GM19324 (cell line): ENCODE measurements around the gene LRRIQ1.

Source experiments
- ATAC-seq: cut with Tn5 transposase; IDR thresholded peaks from one replicate; pipeline ENCODE4 v1.9.1; 2021; ENCODE audit warnings: mild to moderate bottlenecking, moderate library complexity; ENCODE audit not compliant: unreplicated experiment, low FRiP score

LRRIQ1 gene

DNA sequence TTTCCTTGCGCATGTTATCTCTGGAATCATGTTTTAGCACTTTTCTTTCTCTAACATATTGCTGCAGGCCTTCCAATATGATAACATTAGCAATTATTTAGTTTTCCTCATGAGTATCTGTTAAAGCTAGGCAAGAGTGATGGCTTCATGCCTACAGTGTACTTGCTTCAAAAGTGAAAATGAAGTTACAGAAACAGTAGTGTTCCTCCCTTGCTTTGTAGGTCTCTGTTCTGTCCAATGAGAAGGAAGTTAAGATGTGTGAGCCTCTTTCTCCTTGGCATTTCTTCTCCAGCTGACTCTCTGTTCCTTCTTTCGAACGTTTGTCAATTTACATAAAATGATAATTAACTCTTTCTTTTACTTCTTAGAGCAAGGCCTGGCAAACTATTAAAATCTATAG, 22.2 kb downstream of the LRRIQ1 start:
- ATAC-seq, result peak; percentile 55

DNA sequence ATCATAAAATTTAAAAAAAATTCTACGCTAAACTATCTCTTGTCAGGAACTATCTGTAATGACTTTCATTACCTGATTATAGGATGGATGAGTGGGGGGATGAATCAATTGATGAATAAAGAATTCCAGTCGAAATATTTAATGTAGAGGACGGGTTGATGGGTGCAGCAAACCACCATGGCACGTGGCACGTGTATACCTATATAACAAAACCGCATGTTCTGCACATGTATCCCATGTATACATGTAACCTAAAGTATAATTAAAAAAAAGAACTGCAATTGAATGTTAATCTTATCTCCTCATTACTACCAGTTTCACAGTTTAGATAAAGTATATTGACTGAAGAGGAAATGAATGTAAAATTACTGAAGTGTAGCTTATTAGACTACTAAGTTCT, 23.4 kb downstream of the LRRIQ1 start:
- ATAC-seq, result no peak

DNA sequence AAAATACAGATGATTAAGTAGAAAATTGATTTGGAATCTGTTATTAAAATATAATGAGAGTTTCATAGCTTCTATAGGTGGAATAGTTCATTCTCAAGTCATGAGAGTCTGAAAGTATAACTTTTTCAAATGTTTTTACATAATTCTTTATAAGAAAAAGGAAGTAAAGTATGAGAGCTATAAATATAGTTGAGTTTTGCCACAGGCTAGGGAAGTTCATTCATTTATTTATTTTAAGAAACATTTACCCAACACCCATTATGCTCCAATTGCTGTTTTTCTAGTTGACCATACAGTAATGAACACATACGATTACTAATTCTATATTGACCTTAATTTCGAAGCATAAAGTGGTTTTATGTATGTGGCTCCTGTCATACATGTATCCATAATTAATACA, 24.8 kb downstream of the LRRIQ1 start:
- ATAC-seq, result no peak

DNA sequence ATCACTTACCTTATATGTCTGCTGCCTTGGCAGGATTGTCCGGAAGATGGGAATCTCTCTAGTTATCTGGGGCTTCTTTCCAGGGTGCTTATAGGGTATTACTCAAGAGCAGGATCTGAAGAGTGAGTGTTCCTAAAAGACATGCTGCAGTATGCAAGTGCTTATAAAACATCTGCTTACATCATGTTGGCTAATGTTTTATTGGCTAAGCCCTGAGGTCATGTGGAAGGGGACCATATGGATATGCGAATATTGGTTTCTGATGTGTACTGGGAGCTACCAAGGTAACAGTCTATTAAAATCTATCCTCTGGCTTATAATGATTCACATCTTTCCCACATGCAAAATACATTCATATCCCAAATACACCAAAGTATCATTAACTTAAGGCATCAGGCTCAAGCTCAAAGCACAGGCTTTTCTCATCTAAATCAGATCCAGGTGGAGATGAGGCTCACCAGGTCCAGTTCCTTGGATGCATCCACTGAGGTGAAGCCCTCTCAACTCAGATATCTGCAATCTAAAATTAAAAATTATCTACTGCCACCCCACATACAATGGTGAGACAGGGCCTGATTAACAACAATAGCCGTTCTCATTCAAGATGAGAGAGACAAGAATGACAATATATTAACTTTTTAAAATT, 29.8 kb downstream of the LRRIQ1 start:
- ATAC-seq, result no peak

DNA sequence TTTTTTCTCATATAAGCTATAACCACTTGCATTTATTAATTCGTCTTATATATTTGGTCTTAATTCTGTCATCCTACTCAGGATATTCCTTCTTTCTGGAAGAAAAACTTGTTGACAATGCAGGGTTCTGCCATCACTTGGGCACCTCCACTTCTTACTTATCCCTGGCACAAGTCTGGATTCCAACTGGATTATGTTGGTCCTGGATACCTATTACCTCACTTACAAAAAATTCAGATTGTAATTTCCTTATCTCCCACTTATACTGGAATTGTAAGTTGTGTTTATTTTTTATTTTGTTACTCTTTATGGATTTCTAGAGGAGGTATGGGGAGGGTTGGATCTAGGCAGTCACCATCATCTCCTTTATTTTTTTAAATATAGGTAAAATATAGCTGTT, 36.7 kb downstream of the LRRIQ1 start:
- ATAC-seq, result no peak

DNA sequence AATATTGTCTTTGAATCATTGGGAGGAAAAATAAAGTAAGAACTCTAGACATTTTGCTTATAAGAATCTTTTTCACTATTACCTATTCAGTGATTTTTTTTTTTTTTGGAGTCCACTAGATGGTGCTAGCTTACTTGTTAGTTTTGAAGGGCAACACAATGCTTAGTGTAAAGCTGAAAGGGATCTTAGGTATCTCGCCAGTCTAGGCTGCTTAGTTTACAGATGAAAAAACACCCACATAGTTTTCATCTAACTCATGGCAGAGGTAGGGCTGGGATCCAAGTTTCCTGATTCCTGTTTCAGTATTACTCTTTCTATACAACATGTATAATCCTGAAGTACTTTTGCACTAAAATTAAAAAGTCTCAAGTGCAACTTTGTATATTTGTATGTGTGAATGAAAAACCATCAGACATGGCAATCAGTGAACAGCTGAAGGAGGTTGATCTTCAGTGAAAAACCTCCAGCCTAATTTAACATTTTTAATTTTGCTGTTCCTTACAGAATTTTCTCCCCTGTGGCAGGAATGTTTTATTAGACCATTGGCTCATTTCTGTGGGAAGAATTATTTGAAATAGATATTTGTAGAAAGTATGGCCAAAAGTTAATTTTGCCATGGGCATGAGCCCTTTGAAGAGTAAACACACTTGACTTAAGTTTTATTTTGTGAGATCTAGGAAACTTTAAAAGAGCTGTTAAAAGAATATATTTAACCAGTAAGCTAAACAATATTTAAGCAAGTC, 40.7 kb downstream of the LRRIQ1 start:
- peak; percentile 46 for ATAC-seq

DNA sequence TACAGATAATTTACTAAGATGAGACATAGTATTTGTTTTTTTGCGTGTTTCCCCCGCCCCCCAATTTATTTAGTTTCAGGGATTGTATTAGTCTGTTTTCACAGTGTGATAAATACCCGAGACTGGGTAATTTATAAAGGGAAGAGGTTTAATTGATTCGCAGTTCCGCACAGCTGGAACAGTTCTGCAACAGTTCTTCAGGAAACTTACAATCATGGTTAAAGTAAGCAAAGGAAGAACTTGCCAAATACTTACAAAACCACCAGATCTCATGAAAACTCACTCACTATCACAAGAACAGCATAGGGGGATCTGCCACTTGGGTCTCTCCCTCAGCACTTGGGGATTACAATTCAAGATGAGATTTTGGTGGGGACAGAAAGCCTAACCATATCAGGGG, 48.9 kb downstream of the LRRIQ1 start:
- no peak for ATAC-seq

DNA sequence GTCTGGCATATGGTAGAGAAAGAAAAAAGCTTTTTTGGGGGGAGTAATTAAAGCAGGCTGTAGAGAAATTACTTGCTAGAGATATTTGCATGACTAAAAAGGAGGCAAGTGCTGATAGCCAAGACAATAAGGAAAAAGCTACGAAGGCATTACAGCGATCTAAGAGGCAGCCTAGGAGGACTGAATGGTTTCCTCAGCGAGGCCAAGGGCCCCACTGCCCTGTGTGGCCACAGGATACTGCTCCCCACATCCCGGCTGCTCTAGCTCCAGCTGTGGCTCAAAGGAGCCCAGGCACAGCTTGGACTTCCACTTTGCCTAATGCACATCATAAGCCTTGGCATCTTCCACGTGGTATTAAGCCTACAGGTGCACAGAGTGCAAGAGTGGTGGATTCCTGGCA, 53.6 kb downstream of the LRRIQ1 start:
- no peak for ATAC-seq

DNA sequence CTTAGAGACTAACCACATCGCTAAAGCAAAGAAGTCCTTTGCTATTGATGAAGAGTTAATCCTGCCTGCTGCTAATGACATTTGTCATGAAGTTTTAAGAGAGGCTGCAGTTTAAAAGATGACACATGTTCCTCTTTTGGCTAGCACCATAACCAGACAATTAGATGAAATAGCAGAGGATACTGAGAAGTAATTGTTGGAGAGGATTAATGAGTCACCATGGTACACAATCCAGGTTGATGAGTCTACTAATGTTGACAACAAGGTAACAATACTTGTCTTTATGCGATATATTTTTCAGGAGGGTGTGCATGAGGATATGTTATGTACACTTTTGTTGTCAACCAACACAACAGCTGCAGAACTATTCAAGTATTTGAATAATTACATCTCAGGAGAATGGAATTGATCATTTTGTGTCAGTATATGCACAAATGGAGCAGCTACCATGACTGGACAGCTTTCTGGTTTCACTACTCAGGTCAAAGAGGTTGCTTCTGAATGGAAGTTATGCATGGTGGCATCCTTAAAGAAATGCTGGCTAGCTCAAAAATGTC, 56.7 kb downstream of the LRRIQ1 start:
- ATAC-seq, result no peak

DNA sequence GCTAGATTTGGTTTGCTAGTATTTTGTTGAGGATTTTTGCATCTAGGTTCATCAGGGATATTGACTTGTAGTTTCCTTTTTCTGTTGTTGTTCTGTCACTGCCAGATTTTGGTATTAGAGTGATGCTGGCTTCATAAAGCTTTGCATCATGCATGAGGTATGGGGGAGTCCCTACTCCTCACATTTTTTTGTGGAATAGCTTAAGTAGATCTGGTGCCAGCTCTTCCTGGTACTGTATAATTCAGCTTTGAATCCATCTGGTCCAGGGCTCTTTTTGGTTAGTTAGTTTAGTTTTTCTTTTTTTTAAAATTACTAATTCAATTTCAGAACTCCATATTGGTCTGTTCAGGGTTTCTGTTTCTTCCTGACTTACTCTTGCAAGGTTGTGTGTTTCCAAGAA, 59.4 kb downstream of the LRRIQ1 start:
- ATAC-seq, result no peak

DNA sequence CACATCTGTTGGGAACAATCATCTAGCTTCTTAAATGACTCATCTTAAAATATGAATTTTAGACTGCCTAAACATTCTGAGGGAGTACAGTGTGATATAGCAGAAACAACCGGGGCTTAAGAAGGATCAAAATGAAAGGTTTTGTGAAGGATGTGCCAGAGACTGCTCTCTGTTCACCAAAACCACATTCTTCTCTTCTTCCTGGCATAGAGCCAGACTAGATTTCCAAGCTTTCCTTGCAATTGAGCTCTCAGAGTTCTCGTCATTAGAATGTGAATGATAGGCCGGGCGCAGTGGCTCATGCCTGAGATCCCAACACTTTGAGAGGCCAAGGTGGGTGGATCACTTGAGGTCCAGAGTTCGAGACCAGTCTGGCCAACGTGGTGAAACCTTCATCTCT, 94.5 kb downstream of the LRRIQ1 start:
- ATAC-seq, result no peak

DNA sequence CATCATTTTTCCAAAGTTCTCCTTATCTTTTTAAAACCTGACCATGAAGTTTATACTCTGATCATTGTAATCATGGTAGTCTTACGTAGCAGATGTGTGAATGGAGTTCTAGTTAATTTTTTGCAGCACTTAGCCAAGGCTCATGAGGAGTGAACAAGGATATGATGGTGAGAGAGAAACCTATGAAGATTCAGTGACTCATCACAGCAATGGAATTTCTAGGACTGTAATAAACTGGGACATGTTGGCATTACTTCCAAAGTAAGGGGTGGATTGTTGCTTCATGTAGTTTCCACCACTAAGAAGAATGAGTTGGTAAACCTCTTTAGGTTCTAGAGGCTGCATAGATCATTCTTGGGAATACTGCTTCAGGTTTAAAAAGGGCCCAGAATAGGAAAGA, 102.7 kb downstream of the LRRIQ1 start:
- ATAC-seq, result no peak

DNA sequence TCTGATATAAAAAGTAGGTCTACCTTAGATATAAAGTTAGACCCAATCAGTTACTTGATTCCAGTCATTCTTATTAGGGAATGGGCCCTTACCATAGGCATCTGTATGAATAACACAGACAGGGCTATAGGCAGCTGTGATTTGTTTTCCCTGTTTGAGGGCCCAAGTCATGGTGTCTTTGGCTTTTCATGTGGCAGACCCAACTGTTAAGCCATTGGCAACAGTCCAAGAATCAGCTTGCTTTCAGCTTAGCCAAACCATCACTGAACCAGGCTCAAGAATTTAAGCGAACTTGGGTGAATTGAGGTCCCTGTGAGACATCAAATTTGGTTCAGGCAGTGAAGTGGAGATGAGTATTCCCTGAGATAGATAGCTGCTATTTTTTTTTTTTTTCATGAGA, 111.2 kb downstream of the LRRIQ1 start:
- ATAC-seq, result no peak

DNA sequence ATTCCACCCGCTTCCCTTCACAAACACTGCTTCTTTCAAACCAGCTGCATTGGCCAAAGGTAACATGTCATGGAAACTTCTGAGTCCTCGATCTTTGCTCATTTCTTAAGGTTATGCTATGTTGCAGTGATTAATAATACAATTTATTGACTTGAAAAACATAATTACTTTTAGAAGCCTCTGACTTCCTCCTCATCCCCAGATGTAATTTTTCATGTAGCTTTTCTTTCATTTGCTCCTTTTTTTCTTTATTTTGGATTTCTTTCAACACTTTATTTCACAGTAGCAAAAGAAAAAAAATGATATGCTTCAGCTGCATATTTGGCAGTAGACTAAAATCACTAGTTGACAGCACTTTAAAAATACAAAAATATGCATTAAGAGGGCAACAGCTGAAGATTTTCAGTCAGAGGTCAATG, 116.2 kb downstream of the LRRIQ1 start:
- no peak for ATAC-seq

DNA sequence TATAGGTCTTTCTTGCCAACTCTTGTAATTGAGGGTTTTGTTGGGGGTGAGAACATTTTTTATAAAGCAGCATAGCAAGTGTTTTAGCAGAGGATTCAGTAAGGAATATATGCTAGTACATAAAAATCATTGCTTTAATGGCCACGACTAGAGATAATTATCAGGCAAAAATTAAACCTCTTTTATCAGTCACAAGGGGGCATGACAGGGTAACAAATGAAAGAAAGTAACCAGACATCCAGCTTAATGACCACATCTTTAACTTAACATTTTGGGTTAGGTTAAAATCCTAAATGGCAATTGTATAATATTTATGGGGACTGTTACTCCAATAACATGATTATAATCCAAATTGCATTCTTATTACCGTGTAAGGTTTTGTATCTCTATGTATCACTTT, 119.6 kb downstream of the LRRIQ1 start:
- ATAC-seq, result no peak

DNA sequence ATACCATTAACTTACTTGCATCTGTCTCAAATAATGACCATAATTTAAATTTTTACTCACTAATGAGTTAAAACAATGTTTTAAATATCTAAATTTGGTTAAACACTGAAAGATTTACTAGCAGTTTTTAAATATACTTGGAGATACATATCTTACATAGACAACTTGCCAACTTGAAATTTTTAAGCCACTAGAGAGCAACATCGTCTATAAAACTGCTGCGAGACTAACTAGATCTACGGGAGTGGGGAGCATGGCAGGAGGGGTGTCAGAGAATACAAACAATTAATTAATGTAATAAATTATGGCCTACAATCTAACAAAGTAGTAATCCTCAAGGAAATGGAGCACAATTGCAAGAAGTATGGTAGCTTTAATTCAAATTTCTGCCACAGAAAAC, 120.4 kb downstream of the LRRIQ1 start:
- no peak for ATAC-seq

DNA sequence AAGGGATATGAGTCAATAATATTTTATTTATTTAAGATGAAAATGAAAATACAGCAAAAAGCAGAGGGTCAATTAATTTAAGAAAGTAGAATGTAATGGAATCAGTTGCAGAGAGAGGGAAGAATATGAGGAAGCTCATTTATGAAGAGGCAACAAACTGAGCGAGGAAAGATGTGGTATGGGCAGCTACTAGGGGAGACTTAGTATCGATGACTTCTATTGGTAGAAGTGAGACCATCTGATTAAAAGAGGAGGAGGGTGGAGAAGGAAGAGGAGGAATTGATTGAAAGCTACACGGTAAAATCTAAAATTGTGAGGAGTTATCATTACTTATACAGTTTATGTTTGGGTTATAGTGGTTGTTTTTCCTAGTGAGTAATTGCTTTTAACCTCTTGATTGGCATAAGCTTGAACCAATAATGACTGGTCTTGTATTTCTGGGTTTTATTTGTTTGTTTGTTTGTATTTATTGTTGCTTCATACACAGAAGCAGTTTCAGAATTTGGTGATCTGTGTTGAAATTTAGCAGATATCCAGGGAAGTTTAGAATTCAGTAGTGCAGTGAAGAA, 121.0 kb downstream of the LRRIQ1 start:
- no peak for ATAC-seq

DNA sequence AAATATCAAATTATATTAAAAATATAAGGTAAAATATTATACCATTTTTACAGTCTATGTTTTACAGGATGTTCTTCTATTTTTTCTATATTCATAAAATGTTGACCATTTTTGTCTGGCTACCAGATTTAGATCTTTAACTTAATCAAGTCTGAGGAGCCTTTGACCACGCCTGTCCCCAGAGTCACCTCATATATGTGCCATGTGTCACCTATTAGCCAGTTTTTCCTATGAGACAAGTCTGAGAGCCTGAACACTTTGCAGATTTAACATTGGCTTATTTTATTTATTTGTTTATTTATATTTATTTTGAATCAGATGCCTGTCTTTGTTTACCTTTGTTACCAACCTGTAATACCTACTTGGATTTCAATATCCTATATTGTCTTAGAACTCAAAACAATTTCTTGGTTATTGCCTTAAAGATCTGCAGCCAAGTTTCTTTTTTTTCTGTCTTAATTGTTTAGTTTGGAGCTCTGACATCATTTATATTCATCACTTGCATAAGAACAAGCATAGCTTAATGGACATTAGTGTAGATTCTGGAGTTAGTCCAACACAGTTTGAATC, 127.7 kb downstream of the LRRIQ1 start:
- no peak for ATAC-seq

DNA sequence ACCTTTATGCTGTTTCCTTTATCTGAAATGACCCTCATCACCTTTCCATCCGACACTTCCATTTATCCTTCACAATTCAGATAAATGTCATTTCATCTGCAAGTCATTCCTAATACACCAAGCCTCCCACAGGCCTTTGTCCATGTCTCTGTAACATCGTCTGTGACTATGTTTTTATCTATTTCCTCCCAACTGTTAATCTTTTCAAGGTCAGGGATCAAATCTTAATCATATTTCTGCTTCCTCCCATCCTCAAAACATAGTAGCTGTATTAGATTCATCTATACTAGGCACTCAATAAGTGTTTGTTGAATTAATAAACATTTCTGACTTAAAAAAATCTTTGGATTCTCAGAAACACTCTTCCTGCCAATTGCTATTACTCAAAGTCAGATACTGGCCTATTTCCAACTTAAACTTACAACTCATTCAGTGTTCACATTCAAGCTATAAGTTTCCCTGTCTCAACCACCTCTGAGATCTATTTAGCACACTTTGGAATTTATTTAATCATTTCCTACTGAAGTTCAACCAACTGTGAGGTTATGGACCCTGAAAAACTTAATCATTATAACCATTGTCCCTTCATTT, 143.6 kb downstream of the LRRIQ1 start:
- ATAC-seq, result no peak

DNA sequence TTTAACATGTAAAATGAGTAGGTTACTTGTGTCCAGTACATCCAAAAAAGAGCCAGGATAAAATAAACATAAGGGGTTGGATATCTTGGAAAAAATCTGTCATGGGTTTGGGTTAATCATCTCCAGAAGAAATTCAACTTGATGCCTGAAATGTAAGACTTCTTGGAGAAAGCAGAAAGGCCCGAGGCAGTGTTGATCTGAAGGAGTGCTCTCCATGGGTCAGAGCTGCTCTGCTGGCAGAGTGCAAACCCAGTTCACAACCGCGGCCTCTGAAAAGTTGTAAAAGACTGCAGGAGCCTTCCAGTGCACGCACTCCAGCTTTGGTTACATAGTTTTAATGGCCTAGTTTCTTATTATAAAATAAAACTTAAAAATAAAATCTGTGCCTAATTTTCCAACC, 146.5 kb downstream of the LRRIQ1 start:
- no peak for ATAC-seq

DNA sequence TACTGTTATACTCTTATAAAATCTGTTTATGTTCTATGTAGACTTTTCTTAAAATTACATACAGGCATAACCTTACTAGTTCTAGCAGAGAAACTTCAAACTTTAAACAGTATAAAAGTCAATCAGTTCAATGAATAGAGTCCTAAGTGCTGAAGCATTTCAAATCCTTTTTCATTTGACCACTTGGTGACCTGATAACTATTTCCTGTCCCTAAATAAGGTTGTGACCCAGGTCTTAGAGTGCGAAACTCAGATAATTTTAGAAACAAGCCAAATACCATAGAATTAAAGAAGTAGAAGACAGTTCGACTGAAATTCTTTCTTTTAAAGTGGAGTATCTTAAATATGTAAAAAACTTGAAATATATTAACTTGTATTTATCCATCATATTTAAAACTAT, 147.7 kb downstream of the LRRIQ1 start:
- no peak for ATAC-seq
